HCT116 (cell line): ENCODE measurements around the gene ADD1. TPM values are rescaled to one million over a fixed set of nuclear protein-coding genes. Genes with fewer than 3 reads are reported as not detected.

Source experiments
- ATAC-seq: fragments of 200-7000 bp; cut with Tn5 transposase; 2 replicates; pipeline ENCODE4 v1.9.1; 2020; ENCODE audit warnings: mild to moderate bottlenecking, moderate library complexity
- BruUV-seq: library from RNA; stranded (reverse); fragments of 400-500 nt; replicated peaks from 2 replicates; lab custom pipeline; 2021; lab: Mats Ljungman, UMichigan
- CTCF ChIA-PET: fragments of 300-600 bp; sonication (Branson Sonifier 250); formaldehyde crosslinking; loops from one replicate; lab custom pipeline; 2021; ENCODE audit warnings: antibody characterized with exemption; lab: Charles Lee
- POLR2A ChIA-PET: fragments of 300-600, 350-600 bp; sonication (Branson Sonifier 250); formaldehyde crosslinking; loops from one replicate; lab custom pipeline; 2021; ENCODE audit warnings: antibody characterized with exemption; lab: Charles Lee
- RAD21 ChIA-PET, 2 experiments: fragments of 300-600 bp; sonication (Branson Sonifier 250); formaldehyde crosslinking; loops; one replicate each; lab custom pipeline; 2023; ENCODE audit warnings: low total read pairs in 2 of 2; ENCODE audit not compliant: uncharacterized antibody in 2 of 2, unreplicated experiment in 2 of 2, low non-redundant PET in 1 of 2; lab: Charles Lee
- DNase-seq: peaks from one replicate; pipeline ENCODE4 v3.0.0-alpha.2; 2010; ENCODE audit warnings: low read depth, low spot score
- H2AFZ ChIP-seq: fragments of 200-600 bp; shearing (Covaris generic), sonication (generic); 2 replicates; pipeline ENCODE4 v1.6.1; 2017; ENCODE audit warnings: low read depth, mixed run types, mixed read lengths, antibody characterized with exemption, low read length; ENCODE audit not compliant: poor library complexity, severe bottlenecking
- H3K27ac ChIP-seq: 2 replicates; pipeline ENCODE4 v1.5.1; 2012; ENCODE audit warnings: low read depth, low read length
- H3K27me3 ChIP-seq: fragments of 200-600 bp; sonication (generic); 2 replicates; pipeline ENCODE4 v1.6.1; 2016; ENCODE audit warnings: mixed run types, low read length, mixed read lengths; ENCODE audit not compliant: insufficient read depth
- H3K36me3 ChIP-seq, 2 experiments: fragments of 200-500 bp in 1 of 2; fragments of 200-600 bp in 1 of 2; sonication (Bioruptor generic) in 1 of 2; sonication (generic) in 1 of 2; 2 replicates each; pipeline versions ENCODE4 v1.5.1 to v1.6.1; 2014 to 2016; ENCODE audit warnings: low read length in 2 of 2, inconsistent platforms in 1 of 2, mixed read lengths in 1 of 2, mixed run types in 1 of 2; ENCODE audit not compliant: insufficient read depth in 2 of 2, control insufficient read depth in 1 of 2
- H3K4me1 ChIP-seq, 2 experiments: fragments of 200-600 bp in 1 of 2; sonication (generic) in 1 of 2; 2 replicates each; pipeline versions ENCODE4 v1.5.1 to v1.6.1; 2012 to 2017; ENCODE audit warnings: low read length in 2 of 2, inconsistent platforms in 1 of 2, mild to moderate bottlenecking in 1 of 2, mixed read lengths in 1 of 2, mixed run types in 1 of 2, moderate library complexity in 1 of 2; ENCODE audit not compliant: insufficient read depth in 2 of 2, control insufficient read depth in 1 of 2
- H3K4me2 ChIP-seq: fragments of 200-600 bp; sonication (generic); 2 replicates; pipeline ENCODE4 v1.6.1; 2017; ENCODE audit warnings: mixed run types, low read length, mixed read lengths
- H3K4me3 ChIP-seq, 2 experiments: fragments of 200-600 bp in 1 of 2; sonication (generic) in 1 of 2; replicated peaks in 1 of 2; 2 replicates each; pipeline ENCODE4 v1.5.1; 2011 to 2016; ENCODE audit warnings: low read length in 2 of 2, control low read depth in 1 of 2, low read depth in 1 of 2, mild to moderate bottlenecking in 1 of 2, mixed read lengths in 1 of 2, mixed run types in 1 of 2
- H3K79me2 ChIP-seq: fragments of 200-600 bp; sonication (generic); 2 replicates; pipeline ENCODE4 v1.6.1; 2017; ENCODE audit warnings: mild to moderate bottlenecking, mixed run types, low read length, moderate library complexity, mixed read lengths; ENCODE audit not compliant: insufficient read depth
- H3K9ac ChIP-seq: fragments of 200-600 bp; sonication (generic); 2 replicates; pipeline ENCODE4 v1.6.1; 2016; ENCODE audit warnings: low read length, mixed read lengths
- H3K9me2 ChIP-seq: fragments of 200-600 bp; sonication (generic), shearing (Covaris generic); 2 replicates; pipeline ENCODE4 v1.6.1; 2017; ENCODE audit warnings: mixed run types, mild to moderate bottlenecking, moderate library complexity; ENCODE audit not compliant: insufficient read depth
- H3K9me3 ChIP-seq, 2 experiments: fragments of 200-500 bp in 1 of 2; fragments of 200-600 bp in 1 of 2; sonication (Bioruptor generic) in 1 of 2; sonication (generic) in 1 of 2; 2 replicates each; pipeline ENCODE4 v1.6.1; 2014 to 2017; ENCODE audit warnings: low read length in 2 of 2, mixed read lengths in 2 of 2, inconsistent platforms in 1 of 2, low read depth in 1 of 2, mild to moderate bottlenecking in 1 of 2, mixed run types in 1 of 2, moderate library complexity in 1 of 2; ENCODE audit not compliant: control insufficient read depth in 1 of 2, insufficient read depth in 1 of 2
- H4K20me1 ChIP-seq: fragments of 200-600 bp; sonication (generic), shearing (Covaris generic); 2 replicates; pipeline ENCODE4 v1.6.1; 2017; ENCODE audit warnings: mixed run types, mild to moderate bottlenecking, moderate library complexity; ENCODE audit not compliant: insufficient read depth
- SIN3A ChIP-seq: IDR thresholded peaks from 2 replicates; pipeline ENCODE4 v1.6.1; 2012; ENCODE audit warnings: low read depth
- YY1 ChIP-seq: IDR thresholded peaks from 2 replicates; pipeline ENCODE4 v1.6.1; 2011; ENCODE audit warnings: low read length, low read depth, moderate library complexity, mild to moderate bottlenecking; ENCODE audit not compliant: insufficient replicate concordance; ENCODE audit errors: extremely low read depth
- intact Hi-C: fragments of 100-400 bp; cut with micrococcal nuclease; formaldehyde crosslinking; loops from 2 replicates; pipeline ENCODE4 v1.10.0; 2022
- total RNA-seq: library from RNA; stranded (reverse); gene quantifications from one replicate; pipeline ENCODE4 v1.2.1, GENCODE V29; 2021; ENCODE audit not compliant: unreplicated experiment
- TF ChIP-seq, protein P1 (sequence below): IDR thresholded peaks from 2 replicates; pipeline ENCODE4 v1.6.1; 2012; ENCODE audit warnings: low read depth
- TF ChIP-seq, protein P2 (sequence below): IDR thresholded peaks from 2 replicates; pipeline ENCODE4 v1.6.1; 2011; ENCODE audit warnings: mild to moderate bottlenecking, low read length, moderate library complexity; ENCODE audit not compliant: insufficient replicate concordance; ENCODE audit errors: extremely low read depth

The ADD1 gene
- total RNA-seq, 1 experiment from 2014 or later, result 139 TPM

DNA sequence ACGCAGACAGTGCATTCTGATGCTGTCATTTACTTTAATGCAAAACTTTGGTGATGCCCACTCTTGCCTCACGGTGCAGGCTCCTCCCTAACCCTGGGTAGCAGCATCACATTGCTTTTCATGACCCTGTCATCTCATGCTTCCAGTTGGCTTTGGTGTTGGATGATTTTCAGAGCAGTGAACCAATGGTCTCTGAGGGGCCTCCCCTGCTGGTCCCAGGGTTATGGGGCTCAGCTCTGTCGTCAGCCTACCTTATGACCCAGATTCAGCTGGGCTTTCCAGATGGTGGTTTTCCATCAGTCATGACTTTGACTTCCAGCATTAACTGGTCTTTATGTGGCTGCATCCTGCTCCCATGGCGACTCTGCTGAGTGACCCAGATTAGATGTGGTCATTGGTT lies 63.6 kb downstream of the ADD1 start:
- DNase-seq (no peak), ATAC-seq (no peak)
- ChIA-PET RAD21 (no interaction called here), CTCF (no interaction called here), POLR2A (no interaction called here)
- no peak overlapping the region for H3K4me3 ChIP-seq
- no peak overlapping the region for H2AFZ ChIP-seq
- intact Hi-C loops, result no loop called here
- no peaks in the 10 kb centered on the region for H3K27me3 ChIP-seq
- no peaks in the 10 kb centered on the region for H3K9me3 ChIP-seq
- H3K4me2 ChIP-seq, result no peak overlapping the region
- H3K4me1 ChIP-seq, result no peaks in the 10 kb centered on the region
- BruUV-seq, result no TSS peak
- no peak for TF ChIP-seq SIN3A
- TF ChIP-seq, protein P1, sequence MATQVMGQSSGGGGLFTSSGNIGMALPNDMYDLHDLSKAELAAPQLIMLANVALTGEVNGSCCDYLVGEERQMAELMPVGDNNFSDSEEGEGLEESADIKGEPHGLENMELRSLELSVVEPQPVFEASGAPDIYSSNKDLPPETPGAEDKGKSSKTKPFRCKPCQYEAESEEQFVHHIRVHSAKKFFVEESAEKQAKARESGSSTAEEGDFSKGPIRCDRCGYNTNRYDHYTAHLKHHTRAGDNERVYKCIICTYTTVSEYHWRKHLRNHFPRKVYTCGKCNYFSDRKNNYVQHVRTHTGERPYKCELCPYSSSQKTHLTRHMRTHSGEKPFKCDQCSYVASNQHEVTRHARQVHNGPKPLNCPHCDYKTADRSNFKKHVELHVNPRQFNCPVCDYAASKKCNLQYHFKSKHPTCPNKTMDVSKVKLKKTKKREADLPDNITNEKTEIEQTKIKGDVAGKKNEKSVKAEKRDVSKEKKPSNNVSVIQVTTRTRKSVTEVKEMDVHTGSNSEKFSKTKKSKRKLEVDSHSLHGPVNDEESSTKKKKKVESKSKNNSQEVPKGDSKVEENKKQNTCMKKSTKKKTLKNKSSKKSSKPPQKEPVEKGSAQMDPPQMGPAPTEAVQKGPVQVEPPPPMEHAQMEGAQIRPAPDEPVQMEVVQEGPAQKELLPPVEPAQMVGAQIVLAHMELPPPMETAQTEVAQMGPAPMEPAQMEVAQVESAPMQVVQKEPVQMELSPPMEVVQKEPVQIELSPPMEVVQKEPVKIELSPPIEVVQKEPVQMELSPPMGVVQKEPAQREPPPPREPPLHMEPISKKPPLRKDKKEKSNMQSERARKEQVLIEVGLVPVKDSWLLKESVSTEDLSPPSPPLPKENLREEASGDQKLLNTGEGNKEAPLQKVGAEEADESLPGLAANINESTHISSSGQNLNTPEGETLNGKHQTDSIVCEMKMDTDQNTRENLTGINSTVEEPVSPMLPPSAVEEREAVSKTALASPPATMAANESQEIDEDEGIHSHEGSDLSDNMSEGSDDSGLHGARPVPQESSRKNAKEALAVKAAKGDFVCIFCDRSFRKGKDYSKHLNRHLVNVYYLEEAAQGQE, result no peak
- TF ChIP-seq, protein P2, sequence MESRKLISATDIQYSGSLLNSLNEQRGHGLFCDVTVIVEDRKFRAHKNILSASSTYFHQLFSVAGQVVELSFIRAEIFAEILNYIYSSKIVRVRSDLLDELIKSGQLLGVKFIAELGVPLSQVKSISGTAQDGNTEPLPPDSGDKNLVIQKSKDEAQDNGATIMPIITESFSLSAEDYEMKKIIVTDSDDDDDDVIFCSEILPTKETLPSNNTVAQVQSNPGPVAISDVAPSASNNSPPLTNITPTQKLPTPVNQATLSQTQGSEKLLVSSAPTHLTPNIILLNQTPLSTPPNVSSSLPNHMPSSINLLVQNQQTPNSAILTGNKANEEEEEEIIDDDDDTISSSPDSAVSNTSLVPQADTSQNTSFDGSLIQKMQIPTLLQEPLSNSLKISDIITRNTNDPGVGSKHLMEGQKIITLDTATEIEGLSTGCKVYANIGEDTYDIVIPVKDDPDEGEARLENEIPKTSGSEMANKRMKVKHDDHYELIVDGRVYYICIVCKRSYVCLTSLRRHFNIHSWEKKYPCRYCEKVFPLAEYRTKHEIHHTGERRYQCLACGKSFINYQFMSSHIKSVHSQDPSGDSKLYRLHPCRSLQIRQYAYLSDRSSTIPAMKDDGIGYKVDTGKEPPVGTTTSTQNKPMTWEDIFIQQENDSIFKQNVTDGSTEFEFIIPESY, result no peak
- TF ChIP-seq YY1, result no peak
- H3K79me2 ChIP-seq, result no peaks in the 10 kb centered on the region
- no peaks in the 10 kb centered on the region for H3K9me2 ChIP-seq
- H3K27ac ChIP-seq, result no peak overlapping the region
- no peaks in the 10 kb centered on the region for H4K20me1 ChIP-seq
- no peak overlapping the region for H3K9ac ChIP-seq
- peaks cover 30 to 34% of the 10 kb centered on the region in 2 experiments for H3K36me3 ChIP-seq
